ENCODE results near the gene ABCG4.

DNA sequence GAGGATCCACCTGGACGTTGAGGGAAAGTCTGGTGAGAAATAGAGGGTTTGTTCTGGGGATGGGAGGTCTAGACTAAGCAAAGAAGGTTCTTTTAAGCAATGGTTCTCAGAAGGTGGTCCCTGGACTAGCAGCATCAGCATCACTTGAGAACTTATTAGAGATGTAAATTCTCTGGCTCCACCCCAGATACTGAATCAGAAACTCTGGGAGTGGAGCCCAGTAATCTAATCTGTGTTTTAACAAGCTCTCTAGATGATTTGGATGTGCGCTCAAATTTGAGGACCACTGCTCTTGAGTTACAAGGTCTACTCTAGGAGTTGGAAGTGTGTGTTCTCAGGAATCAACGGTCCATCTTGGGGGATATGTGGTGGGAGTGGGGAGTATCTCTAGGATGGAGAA, 3.3 kb upstream of the ABCG4 start:
- TF ChIP-seq, protein P1, sequence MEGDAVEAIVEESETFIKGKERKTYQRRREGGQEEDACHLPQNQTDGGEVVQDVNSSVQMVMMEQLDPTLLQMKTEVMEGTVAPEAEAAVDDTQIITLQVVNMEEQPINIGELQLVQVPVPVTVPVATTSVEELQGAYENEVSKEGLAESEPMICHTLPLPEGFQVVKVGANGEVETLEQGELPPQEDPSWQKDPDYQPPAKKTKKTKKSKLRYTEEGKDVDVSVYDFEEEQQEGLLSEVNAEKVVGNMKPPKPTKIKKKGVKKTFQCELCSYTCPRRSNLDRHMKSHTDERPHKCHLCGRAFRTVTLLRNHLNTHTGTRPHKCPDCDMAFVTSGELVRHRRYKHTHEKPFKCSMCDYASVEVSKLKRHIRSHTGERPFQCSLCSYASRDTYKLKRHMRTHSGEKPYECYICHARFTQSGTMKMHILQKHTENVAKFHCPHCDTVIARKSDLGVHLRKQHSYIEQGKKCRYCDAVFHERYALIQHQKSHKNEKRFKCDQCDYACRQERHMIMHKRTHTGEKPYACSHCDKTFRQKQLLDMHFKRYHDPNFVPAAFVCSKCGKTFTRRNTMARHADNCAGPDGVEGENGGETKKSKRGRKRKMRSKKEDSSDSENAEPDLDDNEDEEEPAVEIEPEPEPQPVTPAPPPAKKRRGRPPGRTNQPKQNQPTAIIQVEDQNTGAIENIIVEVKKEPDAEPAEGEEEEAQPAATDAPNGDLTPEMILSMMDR (IDR thresholded peaks at IDR 0.05; ENCODE audit: low read length): no peak
- TF ChIP-seq EZH2 (IDR thresholded peaks at IDR 0.05; ENCODE audit: borderline replicate concordance, low read length): no peak
